ENCODE results near the gene E2F2. TPM values are rescaled to one million over a fixed set of nuclear protein-coding genes. Genes with fewer than 3 reads are reported as not detected.

E2F2 gene
- total RNA-seq, 1 experiment from 2014 or later = 5.1 TPM

DNA sequence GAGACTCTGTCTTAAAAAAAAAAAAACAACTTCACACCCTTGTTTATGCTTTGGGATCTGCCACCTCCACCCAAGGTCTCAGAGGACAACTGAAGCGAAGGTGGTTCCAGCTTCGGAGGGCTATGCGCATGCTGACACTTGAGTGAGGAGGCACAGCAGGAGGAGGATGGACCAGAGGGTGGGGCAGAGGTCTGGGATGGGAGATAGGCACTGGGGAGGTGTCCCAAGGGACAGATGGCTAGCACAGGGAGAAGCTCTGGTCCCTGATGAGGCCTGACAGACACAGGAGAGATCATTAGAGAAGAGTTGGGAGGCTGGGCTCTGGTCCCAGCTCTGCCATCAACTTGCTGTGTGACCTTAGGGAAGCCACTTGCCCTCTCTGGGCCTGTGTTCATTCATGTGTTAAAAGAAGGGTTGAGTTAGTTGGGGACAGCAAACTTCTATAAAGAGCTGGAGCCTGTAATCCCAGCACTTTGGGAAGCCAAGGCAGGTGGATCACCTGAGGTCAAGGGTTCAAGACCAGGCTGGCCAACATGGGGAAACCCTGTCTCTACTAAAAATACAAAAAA is 16.8 kb downstream of the E2F2 start:
- no peak overlapping the region for H2AK5ac ChIP-seq (ENCODE audit: insufficient read length, low read length)
- H3K9ac ChIP-seq (ENCODE audit: extremely low read depth, insufficient read length, low read length) = no peak overlapping the region
- no peaks in the 10 kb centered on the region; the same call in 1 of the 2 replicates for H3K27me3 Mint-ChIP-seq (ENCODE audit: low read depth)
- H3K27ac ChIP-seq (ENCODE audit: insufficient read length, low read depth, low read length) = no peak overlapping the region
- no peaks in the 10 kb centered on the region for H3K4me1 Mint-ChIP-seq
- no peaks in the 10 kb centered on the region for H3K79me2 ChIP-seq (ENCODE audit: insufficient read depth, low read length)
- H3K9me3 Mint-ChIP-seq = no peaks in the 10 kb centered on the region
- H3K14ac ChIP-seq (ENCODE audit: insufficient read depth, low read length) = no peak overlapping the region
- H3K9me3 ChIP-seq (ENCODE audit: control insufficient read depth, low read depth, low read length) = no peaks in the 10 kb centered on the region
- H3K4ac ChIP-seq (ENCODE audit: low read depth, low read length) = no peak overlapping the region
- no peak overlapping the region for H2AFZ ChIP-seq (ENCODE audit: low read length)
- WGBS (ENCODE audit: extremely low coverage, insufficient read length, low lambda C conversion rate) = no CpG with 5 or more reads among the region's 3 CpGs
- H2BK5ac ChIP-seq (ENCODE audit: insufficient read length, low read length) = no peak overlapping the region
- H3K36me3 Mint-ChIP-seq (ENCODE audit: insufficient read depth in 1 of 3, low read depth in 3 of 3) = peaks cover 12 to 40% (median 39%) of the 10 kb centered on the region in 3 experiments; a peak in 6 of 7 replicates
- H4K5ac ChIP-seq (ENCODE audit: insufficient read length, low read depth, low read length) = no peak overlapping the region
- no peak for DNase-seq
- H3K56ac ChIP-seq (ENCODE audit: insufficient read length, low read depth, low read length) = no peak overlapping the region
- H2BK120ac ChIP-seq (ENCODE audit: low read depth, low read length, poor library complexity, severe bottlenecking) = no peak overlapping the region
- H4K20me1 ChIP-seq (ENCODE audit: control insufficient read depth, insufficient read depth, insufficient read length) = no peaks in the 10 kb centered on the region
- H3K4me2 ChIP-seq (ENCODE audit: insufficient read depth, insufficient read length, low read length) = no peak overlapping the region
- no peak overlapping the region for H4K8ac ChIP-seq (replicated peaks; ENCODE audit: insufficient read length, low read depth, low read length)
- H2BK20ac ChIP-seq (ENCODE audit: low read depth, low read length, poor library complexity, severe bottlenecking) = no peak overlapping the region
- no peak overlapping the region for H3K23ac ChIP-seq (ENCODE audit: insufficient read length, low read depth, low read length)
- H3K27ac Mint-ChIP-seq = 0 out of 7 replicates have a peak overlapping the region, but pooled peaks of 1 of the 3 experiments have one; percentile 38
- H3T11ph ChIP-seq (ENCODE audit: low read length) = no peak overlapping the region
- H3K23me2 ChIP-seq (ENCODE audit: insufficient read length, low read depth, low read length, poor library complexity, severe bottlenecking) = no peaks in the 10 kb centered on the region
- no peak overlapping the region for H3K18ac ChIP-seq (ENCODE audit: insufficient read length, low read depth, low read length)
- H2BK12ac ChIP-seq (ENCODE audit: insufficient read length, low read depth, low read length) = no peak overlapping the region
- H4K91ac ChIP-seq (ENCODE audit: insufficient read length, low read depth, low read length) = no peak overlapping the region
- H2BK15ac ChIP-seq (ENCODE audit: low read depth, low read length) = no peak overlapping the region
- H3K27me3 ChIP-seq (ENCODE audit: insufficient read depth, low read length) = no peaks in the 10 kb centered on the region
- TF ChIP-seq, protein P1, sequence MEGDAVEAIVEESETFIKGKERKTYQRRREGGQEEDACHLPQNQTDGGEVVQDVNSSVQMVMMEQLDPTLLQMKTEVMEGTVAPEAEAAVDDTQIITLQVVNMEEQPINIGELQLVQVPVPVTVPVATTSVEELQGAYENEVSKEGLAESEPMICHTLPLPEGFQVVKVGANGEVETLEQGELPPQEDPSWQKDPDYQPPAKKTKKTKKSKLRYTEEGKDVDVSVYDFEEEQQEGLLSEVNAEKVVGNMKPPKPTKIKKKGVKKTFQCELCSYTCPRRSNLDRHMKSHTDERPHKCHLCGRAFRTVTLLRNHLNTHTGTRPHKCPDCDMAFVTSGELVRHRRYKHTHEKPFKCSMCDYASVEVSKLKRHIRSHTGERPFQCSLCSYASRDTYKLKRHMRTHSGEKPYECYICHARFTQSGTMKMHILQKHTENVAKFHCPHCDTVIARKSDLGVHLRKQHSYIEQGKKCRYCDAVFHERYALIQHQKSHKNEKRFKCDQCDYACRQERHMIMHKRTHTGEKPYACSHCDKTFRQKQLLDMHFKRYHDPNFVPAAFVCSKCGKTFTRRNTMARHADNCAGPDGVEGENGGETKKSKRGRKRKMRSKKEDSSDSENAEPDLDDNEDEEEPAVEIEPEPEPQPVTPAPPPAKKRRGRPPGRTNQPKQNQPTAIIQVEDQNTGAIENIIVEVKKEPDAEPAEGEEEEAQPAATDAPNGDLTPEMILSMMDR (conservative IDR thresholded peaks at IDR 0.05) = no peak
- H3K4me3 Mint-ChIP-seq = no peak overlapping the region; a peak in 1 of 5 replicates
- H3K4me1 ChIP-seq (ENCODE audit: insufficient read depth, low read length) = no peaks in the 10 kb centered on the region
- H3K79me1 ChIP-seq (ENCODE audit: insufficient read depth, low read depth, low read length, poor library complexity, severe bottlenecking) = no peaks in the 10 kb centered on the region
